GM18858 (cell line): Measurements from ENCODE around the gene EN1.
A peak's percentile ranks its signal among the peaks of the same experiment; 100 is the strongest.

Experiments
- ATAC-seq: cut with Tn5 transposase; IDR thresholded peaks from one replicate; pipeline ENCODE4 v1.9.1; 2021; ENCODE audit not compliant: unreplicated experiment

The EN1 gene

GRCh38 chr2:118846953-118847761 is at the start of gene EN1:
Gene EN1 (minus strand): TSS chr2:118847648. CDS start chr2:118847167, 481 bp downstream.
- ATAC-seq = no peak

- ATAC-seq = no peak
Observed at GRCh38 chr2:118893100-118893499, 45.7 kb upstream of the EN1 start.

DNA sequence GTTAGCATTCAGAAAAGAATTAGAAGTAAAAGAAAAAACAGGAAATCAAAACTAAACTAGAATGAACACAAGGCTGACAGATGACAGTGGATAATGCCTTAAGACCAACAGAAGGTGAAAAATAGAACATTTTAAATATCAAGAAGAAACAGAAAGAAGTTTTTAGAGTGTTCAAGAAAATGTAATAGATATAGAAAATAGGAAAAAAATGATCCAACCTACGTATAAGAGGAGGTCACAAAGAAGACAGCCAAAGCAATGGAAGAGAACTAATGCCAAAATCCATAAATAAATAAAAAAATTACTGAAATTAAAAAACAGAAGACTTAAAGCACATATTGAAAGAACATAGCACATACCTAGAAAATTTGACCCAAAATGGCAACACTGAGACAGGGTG is 42.5 kb upstream of the EN1 start:
- no peak for ATAC-seq

GRCh38 chr2:118883792-118884191 is 36.3 kb upstream of the EN1 start:
- ATAC-seq = no peak

- peak; percentile 75 for ATAC-seq
Observed at GRCh38 chr2:118882693-118883336, 35.4 kb upstream of the EN1 start.

- peak; percentile 87 for ATAC-seq
Observed at GRCh38 chr2:118881490-118882129, 34.2 kb upstream of the EN1 start.

GRCh38 chr2:118880501-118880900 is 33.1 kb upstream of the EN1 start:
- ATAC-seq = no peak

DNA sequence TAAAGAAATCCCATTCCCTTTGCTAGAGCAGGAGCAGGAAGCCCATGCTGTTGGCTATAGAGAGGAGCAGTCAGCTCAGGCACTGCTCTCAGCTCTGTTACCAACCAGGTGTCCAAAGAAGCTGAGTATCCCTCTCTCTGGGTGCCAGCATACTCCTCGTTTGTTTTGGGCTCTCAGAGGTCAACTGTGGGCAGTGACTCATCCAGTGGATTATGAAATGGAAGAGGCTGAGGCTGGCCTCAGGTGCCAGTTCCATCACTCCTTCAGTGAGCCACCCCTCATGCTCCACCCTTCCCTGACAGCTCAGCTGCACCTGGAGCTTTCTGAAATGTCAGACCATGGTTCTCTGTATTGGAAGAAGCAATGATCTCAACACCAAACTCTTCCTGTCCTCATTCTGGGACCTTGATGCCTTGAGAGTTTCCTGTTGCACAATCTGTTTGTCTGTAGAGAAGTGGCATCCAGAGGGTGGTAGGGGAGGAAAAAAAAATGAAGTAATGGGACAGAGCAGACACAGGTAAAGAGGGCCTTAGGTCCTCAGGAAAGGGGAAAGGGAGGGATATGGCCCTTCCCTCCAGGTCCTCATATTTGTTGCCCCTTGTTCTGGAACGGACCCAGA is 31.2 kb upstream of the EN1 start:
- no peak for ATAC-seq

DNA sequence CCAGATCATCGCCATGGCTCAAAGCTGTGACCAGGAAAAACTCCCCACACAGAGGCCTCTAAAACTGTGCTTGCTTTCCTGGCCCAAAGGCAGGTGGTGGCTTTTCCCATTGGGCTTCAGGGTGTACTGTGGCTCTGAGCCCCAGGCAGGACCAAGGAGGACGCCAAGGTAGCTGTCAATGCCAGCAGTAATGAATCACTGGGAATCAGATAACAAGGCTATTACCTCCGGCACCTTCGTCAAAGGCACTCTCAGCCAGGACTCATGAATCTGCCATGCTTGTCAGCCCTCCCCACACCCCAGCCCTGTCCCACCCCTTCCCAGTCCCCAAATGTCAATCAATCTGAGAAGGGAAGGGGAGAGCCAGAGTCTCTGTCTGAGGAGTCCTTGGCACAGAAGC is 27.9 kb upstream of the EN1 start:
- no peak for ATAC-seq

GRCh38 chr2:118874324-118874723 is 26.9 kb upstream of the EN1 start:
- ATAC-seq = no peak

DNA sequence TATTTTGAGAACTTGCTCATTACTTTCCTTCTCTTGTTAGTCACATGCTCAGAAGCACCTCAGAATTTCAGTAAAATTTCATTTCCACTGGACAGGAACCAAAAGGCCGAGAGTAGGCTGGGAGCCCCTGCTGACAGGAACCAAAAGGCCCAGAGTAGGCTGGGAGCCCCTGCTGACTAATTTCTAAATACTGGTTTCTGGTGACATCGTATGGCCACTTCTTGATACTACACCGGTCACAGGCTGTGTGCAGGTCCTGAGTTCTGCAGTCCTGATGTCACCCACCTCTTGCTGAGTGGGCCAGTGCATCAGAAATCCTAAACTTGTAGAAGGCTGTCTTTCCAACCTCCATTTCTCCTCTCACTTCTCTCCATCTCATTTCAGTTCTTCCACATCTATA is 17.7 kb upstream of the EN1 start:
- peak; percentile 95 for ATAC-seq

DNA sequence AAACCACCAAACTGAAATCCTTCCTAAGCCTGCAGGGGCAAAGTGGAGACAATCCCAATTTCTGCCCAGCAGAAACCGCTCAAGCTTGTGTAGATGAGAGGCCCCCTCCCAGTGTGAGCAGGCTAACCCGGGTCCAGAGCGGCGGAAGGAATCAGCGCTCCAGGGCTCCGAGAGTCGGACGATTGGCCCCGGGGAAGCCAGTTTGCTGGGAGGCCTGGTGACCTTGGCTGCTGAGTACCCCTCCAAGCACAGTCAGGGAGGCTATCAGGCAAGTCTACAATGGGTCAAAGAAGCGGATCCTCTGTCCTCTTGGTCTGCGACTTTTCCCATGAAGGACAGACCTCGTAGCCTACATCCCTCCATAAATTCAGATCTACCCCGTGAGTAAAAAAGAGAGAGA is 16.8 kb upstream of the EN1 start:
- no peak for ATAC-seq

DNA sequence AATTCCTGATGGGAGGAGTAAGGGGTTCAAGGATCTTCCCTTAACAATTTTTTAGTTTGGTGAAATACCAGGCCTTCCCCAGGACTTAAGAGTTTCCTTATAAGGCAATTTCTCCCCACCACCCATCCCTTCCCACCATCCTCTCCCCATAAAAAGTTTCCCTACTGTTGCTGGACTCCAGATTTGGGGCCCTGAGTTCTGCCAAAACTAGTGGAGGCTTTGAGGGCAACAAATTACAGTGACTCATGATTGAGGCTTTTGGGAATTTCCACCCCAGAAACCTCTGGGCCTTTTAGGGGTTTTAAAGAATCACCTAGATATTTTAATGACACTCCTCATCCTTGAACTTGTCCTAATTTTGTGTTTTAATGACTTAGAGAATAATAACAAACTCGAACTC is 14.3 kb upstream of the EN1 start:
- ATAC-seq = no peak

DNA sequence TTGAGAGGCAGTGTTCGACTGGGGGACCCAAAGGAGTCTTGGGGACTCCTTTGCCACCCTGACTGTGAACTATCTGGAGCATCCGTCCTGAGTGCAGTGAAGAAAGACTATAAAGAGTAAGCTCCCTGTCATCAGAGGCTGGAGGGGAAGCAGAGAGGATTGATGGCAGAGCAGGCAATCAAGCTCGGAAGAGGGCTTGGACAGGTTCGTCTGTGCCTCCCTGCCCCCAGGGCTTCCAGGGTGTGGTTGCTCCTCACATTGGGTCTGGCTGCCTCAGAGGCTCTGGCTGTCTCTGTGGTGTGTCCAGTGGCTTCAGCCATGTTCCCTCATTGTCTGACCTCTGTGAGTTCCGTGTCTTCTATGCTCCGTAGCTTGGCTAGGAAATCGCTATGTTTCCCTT is 13.8 kb upstream of the EN1 start:
- ATAC-seq = no peak

DNA sequence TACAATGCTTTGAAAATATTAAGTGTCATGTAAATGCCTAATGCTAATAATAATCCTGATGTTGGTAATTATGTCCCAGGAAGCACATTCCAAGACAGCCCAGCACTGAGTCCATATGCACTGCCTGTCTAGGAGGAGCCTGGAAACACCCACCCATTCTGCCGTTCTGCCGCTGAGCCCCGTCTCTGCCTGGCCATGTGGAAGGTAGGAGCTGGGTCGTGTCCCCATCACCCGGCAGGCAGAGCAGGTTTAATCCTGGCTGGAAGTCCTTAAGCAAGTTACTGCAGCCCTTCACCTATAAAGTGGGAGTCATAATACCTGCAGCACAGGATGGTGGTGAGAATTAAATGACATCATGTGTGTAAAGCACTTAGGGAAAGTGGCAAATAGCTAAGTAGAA is 13.1 kb upstream of the EN1 start:
- no peak for ATAC-seq

GRCh38 chr2:118859157-118859770 is 11.8 kb upstream of the EN1 start:
- ATAC-seq = no peak

DNA sequence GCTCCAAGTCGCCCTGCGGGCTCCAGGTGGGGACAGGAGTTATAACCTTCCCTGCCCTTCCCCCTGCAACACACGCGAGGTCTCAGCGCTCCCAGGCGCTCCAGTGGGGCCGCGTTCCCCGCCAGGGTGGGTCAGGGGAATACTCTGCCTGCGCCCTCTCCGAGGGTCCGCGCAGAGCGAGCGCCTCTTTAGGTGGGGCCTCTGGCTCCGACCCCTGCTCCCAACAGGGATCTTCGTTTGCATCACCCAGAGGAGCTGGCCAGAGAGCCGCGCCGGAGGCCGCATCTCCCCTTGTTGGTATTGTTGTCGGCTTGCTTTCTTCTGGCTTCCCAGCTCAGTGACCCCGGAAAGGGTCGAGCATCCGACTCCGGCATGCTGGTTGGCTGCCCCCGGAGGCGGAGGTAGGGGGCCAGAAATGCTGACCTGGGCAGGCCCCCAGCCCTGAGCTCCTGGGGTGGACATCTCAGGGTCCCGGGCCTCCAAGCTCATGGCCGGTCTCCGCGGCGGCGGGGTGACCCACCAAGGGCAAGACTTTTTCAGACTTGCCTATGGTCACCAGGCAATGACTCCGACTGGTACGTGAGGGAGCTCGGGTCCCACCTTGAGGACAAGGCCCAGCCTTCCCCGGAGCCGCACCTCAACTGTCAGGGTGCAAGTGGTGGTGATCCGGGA is 11.2 kb upstream of the EN1 start:
- ATAC-seq = no peak

DNA sequence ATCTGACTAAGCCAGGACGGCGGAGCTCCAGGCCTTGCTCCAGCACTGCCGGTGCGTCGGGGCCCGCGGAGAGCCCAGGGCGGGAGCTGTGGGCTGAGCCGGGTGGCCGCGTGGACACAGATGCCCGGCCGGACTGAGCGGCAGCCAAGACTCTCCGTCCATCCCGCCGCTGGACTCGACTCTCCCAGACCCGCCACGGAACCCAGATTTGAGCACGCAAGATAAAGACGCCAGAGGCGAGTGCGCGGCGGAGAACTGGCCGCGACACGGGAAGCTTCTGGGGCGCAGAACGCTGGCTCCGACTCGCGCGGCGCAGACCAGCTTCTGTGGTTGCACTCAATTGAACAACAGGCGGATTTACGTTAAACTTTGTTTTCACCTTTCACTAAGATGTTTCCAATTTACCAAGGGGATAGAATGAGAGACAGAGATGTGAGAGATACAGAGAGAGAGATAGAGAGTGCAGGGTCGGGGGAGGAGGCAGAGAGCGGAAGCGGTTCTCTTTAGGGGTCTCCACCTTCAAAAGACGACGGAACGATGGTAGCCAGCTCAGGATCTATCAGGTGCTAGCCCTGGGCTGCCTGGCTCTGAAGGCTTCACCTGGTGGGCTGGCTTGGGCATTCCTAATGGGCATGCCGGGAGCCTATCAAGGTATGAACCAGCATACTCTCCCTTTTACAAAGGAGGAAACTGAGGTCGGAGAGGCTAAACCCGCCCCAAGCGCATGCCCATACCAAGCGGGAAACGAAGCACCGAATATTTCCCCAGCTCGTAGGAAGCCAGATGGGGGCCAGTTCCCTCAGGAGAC is 10.4 kb upstream of the EN1 start:
- no peak for ATAC-seq

GRCh38 chr2:118856978-118857676 is 9.7 kb upstream of the EN1 start:
- no peak for ATAC-seq
